ENCODE results near the gene AVPI1. TPM values are rescaled to one million over a fixed set of nuclear protein-coding genes. Genes with fewer than 3 reads are reported as not detected.
"Not testable (repeated sequence)": the region's sequence is repeated elsewhere in the genome, so short reads cannot be mapped to it uniquely, and the experiment has no call there.

The AVPI1 gene
- total and polyA plus RNA-seq, 12 donors: 5.3 to 41.0 (median 9.1) TPM

- WGBS, 2 donors: 93 to 97% methylated on average over 7 of the region's 7 CpGs
- intact Hi-C loops (cut with DNase I): loop anchor here in 1 of 10 donors (1.0 kb wide), 1 partner anchor 28 kb away; no protein-coding TSS in a partner anchor
- DNase-seq (no peak), ATAC-seq (no peak)
- no peak overlapping the region for H3K27ac ChIP-seq
- H3K9me3 ChIP-seq: no peaks in the 10 kb centered on the region
- no peak for TF ChIP-seq CTCF (IDR thresholded peaks at IDR 0.05)
- H3K36me3 ChIP-seq: no peaks in the 10 kb centered on the region
- peaks cover 0 to 7% (median 0%) of the 10 kb centered on the region in 9 donors for H3K4me1 ChIP-seq
- peaks cover 0 to 4% (median 0%) of the 10 kb centered on the region in 7 donors for H3K27me3 ChIP-seq
- no peak overlapping the region for H3K4me3 ChIP-seq
These were observed 16.5 kb upstream of the AVPI1 start for GRCh38 chr10:97703398-97704067.

- ATAC-seq: peak; percentile 77 to 93 (median 90)
- intact Hi-C loops (cut with DNase I): loop anchor here in 1 of 10 donors (1.0 kb wide), 1 partner anchor 30 kb away; no protein-coding TSS in a partner anchor
- 45 to 49% methylated on average over 12 of the region's 12 CpGs for WGBS, 2 donors
These were observed 14.5 kb upstream of the AVPI1 start for GRCh38 chr10:97701438-97702069.

GRCh38 chr10:97698072-97698655, 11.1 kb upstream of the AVPI1 start:
- not testable (repeated sequence) for H3K4me3 ChIP-seq, ATAC-seq, H3K36me3 ChIP-seq, H3K27me3 ChIP-seq, H3K4me1 ChIP-seq, H3K27ac ChIP-seq, H3K9me3 ChIP-seq, DNase-seq
- WGBS, 2 donors: 82 to 89% methylated on average over 11 of the region's 11 CpGs
- intact Hi-C loops (cut with DNase I): loop anchor here in 1 of 10 donors (5.0 kb wide), 1 partner anchor 34 kb away; no protein-coding TSS in a partner anchor

More at GRCh38 chr10:97701438-97702069, 14.5 kb upstream of the AVPI1 start:
- Histone ChIP-seq H3K27ac (no peak overlapping the region), H3K4me1 (peaks cover 0 to 7% (median 0%) of the 10 kb centered on the region in 9 donors), H3K36me3 (no peaks in the 10 kb centered on the region), H3K9me3 (no peaks in the 10 kb centered on the region), H3K27me3 (peaks cover 0 to 4% (median 0%) of the 10 kb centered on the region in 7 donors), H3K4me3 (no peak overlapping the region)
- DNase-seq: peak in 1 of 2 donors; percentile 45
- TF ChIP-seq CTCF (IDR thresholded peaks at IDR 0.05): peak; percentile 59 to 90 (median 84)

- no peaks in the 10 kb centered on the region for H3K36me3 ChIP-seq
- TF ChIP-seq CTCF (IDR thresholded peaks at IDR 0.05): no peak
- no peak for ATAC-seq
- no peak for DNase-seq
- peaks cover 6 to 44% (median 25%) of the 10 kb centered on the region in 9 donors for H3K4me1 ChIP-seq
- intact Hi-C loops (cut with DNase I): loop anchor here in 1 of 10 donors (5.0 kb wide), 1 partner anchor 42 kb away; no protein-coding TSS in a partner anchor
- peaks cover 0 to 11% (median 0%) of the 10 kb centered on the region in 11 donors for H3K9me3 ChIP-seq
- H3K27ac ChIP-seq: peak overlapping the region in 1 of 10 donors; percentile 90
- WGBS, 2 donors: 91% methylated on average over 3 of the region's 3 CpGs
- H3K4me3 ChIP-seq: no peak overlapping the region
- H3K27me3 ChIP-seq: no peaks in the 10 kb centered on the region
These were observed 3.1 kb upstream of the AVPI1 start for GRCh38 chr10:97690133-97690532.
